ENCODE results near the gene CENPX.

Gene CENPX

GRCh38 chr17:82053556-82054263 lies 31.0 kb upstream of the CENPX start:
- H3K27ac ChIP-seq: peak overlapping the region; percentile 1
- TF ChIP-seq CTCF (conservative IDR thresholded peaks at IDR 0.05): no peak

- peak overlapping the region; percentile 87; the same call in 1 of the 2 replicates for H3K27ac ChIP-seq
Observed at GRCh38 chr17:82053130-82053529, 30.5 kb upstream of the CENPX start.

GRCh38 chr17:82052638-82053059 lies 30.0 kb upstream of the CENPX start:
- H3K27ac ChIP-seq: peak overlapping the region; percentile 87

More at GRCh38 chr17:82053130-82053529, 30.5 kb upstream of the CENPX start:
- no peak for TF ChIP-seq CTCF (conservative IDR thresholded peaks at IDR 0.05)

GRCh38 chr17:82051776-82052637 lies 29.3 kb upstream of the CENPX start, which contains the start of the genes GPS1 and RFNG:
GPS1 (plus strand) TSS chr17:82051898; CDS start chr17:82051932, 34 bp downstream.
RFNG (minus strand) TSS chr17:82051811; CDS start chr17:82051766, 45 bp downstream.
- H3K27ac ChIP-seq: peak within 1 kb of the TSS; percentile 87
- TF ChIP-seq CTCF (conservative IDR thresholded peaks at IDR 0.05): no peak

More at GRCh38 chr17:82052638-82053059, 30.0 kb upstream of the CENPX start:
- TF ChIP-seq CTCF (conservative IDR thresholded peaks at IDR 0.05): no peak

GRCh38 chr17:82050761-82051641 lies 28.3 kb upstream of the CENPX start:
- peak overlapping the region; percentile 87 for H3K27ac ChIP-seq
- TF ChIP-seq CTCF (conservative IDR thresholded peaks at IDR 0.05): no peak

GRCh38 chr17:82050152-82050760 lies 27.6 kb upstream of the CENPX start:
- H3K27ac ChIP-seq: peak overlapping the region; percentile 87; the same call in 1 of the 2 replicates
- no peak for TF ChIP-seq CTCF (conservative IDR thresholded peaks at IDR 0.05)

Measured in VCaP (cell line).